ENCODE results near the gene FRMPD2.

FRMPD2 gene

GRCh38 chr10:48195803-48196202 lies 78.7 kb downstream of the FRMPD2 start:
- no peaks in the 10 kb centered on the region for H3K4me1 ChIP-seq (ENCODE audit: control insufficient read depth in 1 of 2, insufficient read depth in 2 of 2, low read length in 2 of 2)
- no CpG with 5 or more reads among the region's 2 CpGs for WGBS (ENCODE audit: extremely low coverage, insufficient coverage, insufficient read length)

GRCh38 chr10:48194830-48195229 lies 79.7 kb downstream of the FRMPD2 start:
- no peak overlapping the region for H2AFZ ChIP-seq (ENCODE audit: insufficient read depth, low read length, poor library complexity)
- H3K4me1 ChIP-seq (ENCODE audit: control insufficient read depth in 1 of 2, insufficient read depth in 2 of 2, low read length in 2 of 2): no peaks in the 10 kb centered on the region
- H2AK5ac ChIP-seq (ENCODE audit: low read length): no peak overlapping the region
- H2BK120ac ChIP-seq (ENCODE audit: insufficient read depth, low read length, poor library complexity): no peak overlapping the region
- H3K36me3 ChIP-seq (ENCODE audit: control insufficient read depth in 1 of 2, insufficient read depth in 2 of 2, low read length in 2 of 2): no peaks in the 10 kb centered on the region
- DNase-seq: no peak
- no peak overlapping the region for H3K14ac ChIP-seq (ENCODE audit: low read length)
- H3K79me2 ChIP-seq (ENCODE audit: control insufficient read depth, insufficient read depth, low read length, poor library complexity): no peaks in the 10 kb centered on the region
- no peak overlapping the region for H4K8ac ChIP-seq (ENCODE audit: low read depth, low read length)
- H3K27ac ChIP-seq (ENCODE audit: low read depth, low read length): no peak overlapping the region
- no peak overlapping the region for H3K4me3 ChIP-seq (ENCODE audit: low read depth, low read length)
- no peak overlapping the region for H2BK5ac ChIP-seq (ENCODE audit: low read depth, low read length, poor library complexity)
- no peak overlapping the region for H3K18ac ChIP-seq (ENCODE audit: low read length)
- no peaks in the 10 kb centered on the region for H3K9me3 ChIP-seq (ENCODE audit: insufficient read depth, low read depth, low read length)
- WGBS (ENCODE audit: extremely low coverage, insufficient coverage, insufficient read length): no CpG with 5 or more reads among the region's 1 CpG
- no peak overlapping the region for H4K91ac ChIP-seq (ENCODE audit: low read depth, low read length)
- no peak overlapping the region for H3K4me2 ChIP-seq (ENCODE audit: low read length)
- H3K27me3 ChIP-seq (ENCODE audit: insufficient read depth, low read length): no peaks in the 10 kb centered on the region
- H4K12ac ChIP-seq (ENCODE audit: low read depth, low read length): no peak overlapping the region
- no peak overlapping the region for H2BK12ac ChIP-seq (ENCODE audit: low read length)
- H3K79me1 ChIP-seq (ENCODE audit: low read length): no peaks in the 10 kb centered on the region
- no peak overlapping the region for H3K9ac ChIP-seq (ENCODE audit: low read length)
- H3K4ac ChIP-seq (ENCODE audit: low read depth, low read length): no peak overlapping the region
- no peak overlapping the region for H3K23ac ChIP-seq (ENCODE audit: low read length)

More at GRCh38 chr10:48195803-48196202, 78.7 kb downstream of the FRMPD2 start:
- no peak overlapping the region for H2AK5ac ChIP-seq (ENCODE audit: low read length)
- H3K36me3 ChIP-seq (ENCODE audit: control insufficient read depth in 1 of 2, insufficient read depth in 2 of 2, low read length in 2 of 2): no peaks in the 10 kb centered on the region
- H2BK5ac ChIP-seq (ENCODE audit: low read depth, low read length, poor library complexity): no peak overlapping the region
- H4K8ac ChIP-seq (ENCODE audit: low read depth, low read length): no peak overlapping the region
- no peak overlapping the region for H3K27ac ChIP-seq (ENCODE audit: low read depth, low read length)
- H2AFZ ChIP-seq (ENCODE audit: insufficient read depth, low read length, poor library complexity): no peak overlapping the region
- no peaks in the 10 kb centered on the region for H3K79me1 ChIP-seq (ENCODE audit: low read length)
- no peak overlapping the region for H3K9ac ChIP-seq (ENCODE audit: low read length)
- no peak overlapping the region for H3K4me3 ChIP-seq (ENCODE audit: low read depth, low read length)
- no peak overlapping the region for H2BK120ac ChIP-seq (ENCODE audit: insufficient read depth, low read length, poor library complexity)
- H3K4ac ChIP-seq (ENCODE audit: low read depth, low read length): no peak overlapping the region
- H4K12ac ChIP-seq (ENCODE audit: low read depth, low read length): no peak overlapping the region
- H3K23ac ChIP-seq (ENCODE audit: low read length): no peak overlapping the region
- no peak overlapping the region for H3K4me2 ChIP-seq (ENCODE audit: low read length)
- no peak overlapping the region for H4K91ac ChIP-seq (ENCODE audit: low read depth, low read length)
- H3K14ac ChIP-seq (ENCODE audit: low read length): no peak overlapping the region
- no peak overlapping the region for H3K18ac ChIP-seq (ENCODE audit: low read length)
- no peaks in the 10 kb centered on the region for H3K79me2 ChIP-seq (ENCODE audit: control insufficient read depth, insufficient read depth, low read length, poor library complexity)
- no peaks in the 10 kb centered on the region for H3K9me3 ChIP-seq (ENCODE audit: insufficient read depth, low read depth, low read length)
- H2BK12ac ChIP-seq (ENCODE audit: low read length): no peak overlapping the region
- H3K27me3 ChIP-seq (ENCODE audit: insufficient read depth, low read length): no peaks in the 10 kb centered on the region
- no peak for DNase-seq

- Histone ChIP-seq H4K8ac (ENCODE audit: low read depth, low read length) (no peak overlapping the region), H3K27me3 (ENCODE audit: insufficient read depth, low read length) (no peaks in the 10 kb centered on the region), H3K36me3 (ENCODE audit: control insufficient read depth in 1 of 2, insufficient read depth in 2 of 2, low read length in 2 of 2) (no peaks in the 10 kb centered on the region), H2BK5ac (ENCODE audit: low read depth, low read length, poor library complexity) (no peak overlapping the region), H2BK120ac (ENCODE audit: insufficient read depth, low read length, poor library complexity) (no peak overlapping the region), H4K12ac (ENCODE audit: low read depth, low read length) (no peak overlapping the region), H3K9me3 (ENCODE audit: insufficient read depth, low read depth, low read length) (no peaks in the 10 kb centered on the region), H2AFZ (ENCODE audit: insufficient read depth, low read length, poor library complexity) (no peak overlapping the region), H3K18ac (ENCODE audit: low read length) (no peak overlapping the region), H2AK5ac (ENCODE audit: low read length) (no peak overlapping the region), H3K4me1 (ENCODE audit: control insufficient read depth in 1 of 2, insufficient read depth in 2 of 2, low read length in 2 of 2) (no peaks in the 10 kb centered on the region), H3K79me2 (ENCODE audit: control insufficient read depth, insufficient read depth, low read length, poor library complexity) (no peaks in the 10 kb centered on the region), H3K4me3 (ENCODE audit: low read depth, low read length) (no peak overlapping the region), H4K91ac (ENCODE audit: low read depth, low read length) (no peak overlapping the region), H3K14ac (ENCODE audit: low read length) (no peak overlapping the region), H2BK12ac (ENCODE audit: low read length) (no peak overlapping the region), H3K27ac (ENCODE audit: low read depth, low read length) (no peak overlapping the region), H3K9ac (ENCODE audit: low read length) (no peak overlapping the region), H3K23ac (ENCODE audit: low read length) (no peak overlapping the region), H3K79me1 (ENCODE audit: low read length) (no peaks in the 10 kb centered on the region), H3K4ac (ENCODE audit: low read depth, low read length) (no peak overlapping the region), H3K4me2 (ENCODE audit: low read length) (no peak overlapping the region)
- no CpG with 5 or more reads among the region's 2 CpGs for WGBS (ENCODE audit: extremely low coverage, insufficient coverage, insufficient read length)
- DNase-seq: no peak
These were observed 80.9 kb downstream of the FRMPD2 start for GRCh38 chr10:48193556-48193955.

- no peak overlapping the region for H3K14ac ChIP-seq (ENCODE audit: low read length)
- no peak overlapping the region for H4K8ac ChIP-seq (ENCODE audit: low read depth, low read length)
- WGBS (ENCODE audit: extremely low coverage, insufficient coverage, insufficient read length): no CpG with 5 or more reads among the region's 9 CpGs
- H3K27me3 ChIP-seq (ENCODE audit: insufficient read depth, low read length): no peaks in the 10 kb centered on the region
- H3K4me2 ChIP-seq (ENCODE audit: low read length): no peak overlapping the region
- DNase-seq: no peak
- no peaks in the 10 kb centered on the region for H3K79me2 ChIP-seq (ENCODE audit: control insufficient read depth, insufficient read depth, low read length, poor library complexity)
- H3K9me3 ChIP-seq (ENCODE audit: insufficient read depth, low read depth, low read length): no peaks in the 10 kb centered on the region
- H4K12ac ChIP-seq (ENCODE audit: low read depth, low read length): no peak overlapping the region
- no peak overlapping the region for H3K4me3 ChIP-seq (ENCODE audit: low read depth, low read length)
- no peak overlapping the region for H3K18ac ChIP-seq (ENCODE audit: low read length)
- no peaks in the 10 kb centered on the region for H3K36me3 ChIP-seq (ENCODE audit: control insufficient read depth in 1 of 2, insufficient read depth in 2 of 2, low read length in 2 of 2)
- H3K23ac ChIP-seq (ENCODE audit: low read length): no peak overlapping the region
- no peak overlapping the region for H2BK5ac ChIP-seq (ENCODE audit: low read depth, low read length, poor library complexity)
- H4K91ac ChIP-seq (ENCODE audit: low read depth, low read length): no peak overlapping the region
- no peak overlapping the region for H3K9ac ChIP-seq (ENCODE audit: low read length)
- H2BK120ac ChIP-seq (ENCODE audit: insufficient read depth, low read length, poor library complexity): no peak overlapping the region
- H3K4me1 ChIP-seq (ENCODE audit: control insufficient read depth in 1 of 2, insufficient read depth in 2 of 2, low read length in 2 of 2): no peaks in the 10 kb centered on the region
- H3K79me1 ChIP-seq (ENCODE audit: low read length): no peaks in the 10 kb centered on the region
- H2AK5ac ChIP-seq (ENCODE audit: low read length): no peak overlapping the region
- no peak overlapping the region for H2BK12ac ChIP-seq (ENCODE audit: low read length)
- no peak overlapping the region for H3K27ac ChIP-seq (ENCODE audit: low read depth, low read length)
- H2AFZ ChIP-seq (ENCODE audit: insufficient read depth, low read length, poor library complexity): no peak overlapping the region
- H3K4ac ChIP-seq (ENCODE audit: low read depth, low read length): no peak overlapping the region
These were observed 81.5 kb downstream of the FRMPD2 start for GRCh38 chr10:48192881-48193450.

Measured in trophoblast cell (in vitro differentiated cells and primary cell).